ENCODE data around the gene LPIN1. TPM values are rescaled to one million over a fixed set of nuclear protein-coding genes. Genes with fewer than 3 reads are reported as not detected.
"Not testable (repeated sequence)": the region's sequence is repeated elsewhere in the genome, so short reads cannot be mapped to it uniquely, and the experiment has no call there.

Gene LPIN1
- polyA plus RNA-seq, 1 donor from 2014 or later: 17.3 TPM

DNA sequence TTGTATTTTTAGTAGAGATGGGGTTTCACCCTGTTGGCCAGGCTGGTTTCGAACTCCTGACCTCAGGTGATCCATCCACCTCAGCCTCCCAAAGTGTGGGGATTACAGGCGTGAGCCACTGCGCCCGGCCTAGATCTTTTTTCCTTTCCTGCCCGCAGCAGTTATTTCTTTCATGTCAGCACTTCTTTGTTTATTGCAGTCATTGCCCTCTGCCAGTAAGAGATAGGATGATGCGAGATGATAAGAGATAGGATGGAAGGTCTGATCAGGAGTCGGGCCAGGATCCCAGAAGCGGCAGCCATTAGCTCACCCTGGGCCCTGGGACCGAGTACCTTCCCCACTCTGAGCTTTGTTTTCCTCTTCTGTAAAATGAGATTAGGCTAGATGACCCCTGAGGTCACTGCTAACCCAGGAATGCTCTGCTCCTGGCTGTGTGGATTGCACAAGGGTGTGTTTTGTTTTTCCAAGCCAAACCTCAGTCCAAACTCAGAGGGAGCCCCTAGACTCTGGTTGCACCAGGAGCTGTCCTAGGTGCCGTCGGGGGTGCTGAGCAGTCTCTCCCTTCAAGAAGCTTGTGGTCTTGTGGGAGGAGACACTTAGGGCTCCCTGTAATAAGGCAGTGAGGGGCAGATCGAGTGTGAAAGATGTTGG lies 63.3 kb downstream of the LPIN1 start:
- Mint-ChIP-seq H3K9me3 (no peaks in the 10 kb centered on the region), H3K4me1 (peaks cover 0 to 4% (median 0%) of the 10 kb centered on the region in 3 donors), H3K27ac (peak overlapping the region in 1 of 3 donors; percentile 67), H3K36me3 (peaks cover 18% of the 10 kb centered on the region), H3K27me3 (no peaks in the 10 kb centered on the region), H3K4me3 (peak overlapping the region in 1 of 4 donors; percentile 54)

- Mint-ChIP-seq H3K27ac (no peak overlapping the region), H3K4me1 (peaks cover 0 to 4% (median 0%) of the 10 kb centered on the region in 3 donors), H3K27me3 (no peaks in the 10 kb centered on the region), H3K9me3 (no peaks in the 10 kb centered on the region), H3K4me3 (no peak overlapping the region), H3K36me3 (peaks cover 24% of the 10 kb centered on the region)
Observed at GRCh38 chr2:11810237-11810977, 64.0 kb downstream of the LPIN1 start.

DNA sequence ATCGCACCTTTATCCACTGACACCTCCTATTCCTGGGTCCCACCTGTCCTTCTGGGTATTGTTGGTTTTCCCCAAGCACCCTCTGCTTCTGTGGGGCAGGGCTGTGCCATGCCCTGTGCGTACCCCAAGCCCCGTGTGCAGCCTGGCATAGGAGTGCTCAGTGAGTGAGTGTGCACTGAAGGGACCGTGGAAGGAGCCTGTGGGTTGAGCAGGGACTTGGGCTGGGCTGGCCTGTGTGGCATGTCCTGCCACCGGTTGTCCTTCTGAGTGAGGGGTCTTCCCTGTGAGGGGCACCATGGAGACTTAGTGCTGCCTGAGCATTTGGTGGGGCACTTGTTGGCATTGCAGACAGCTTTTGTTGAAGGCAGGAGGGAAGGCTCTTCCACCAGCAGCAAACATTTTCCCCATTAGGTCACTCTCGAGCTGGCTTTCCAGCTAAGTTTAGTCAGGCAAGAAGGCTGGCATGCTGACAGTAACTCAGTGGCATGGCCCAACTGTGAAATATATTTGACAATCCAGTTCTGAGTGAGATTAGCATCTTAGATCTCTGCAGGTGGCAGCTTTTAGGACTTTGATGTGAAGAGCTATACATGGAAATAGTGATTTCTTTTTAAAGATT lies 64.7 kb downstream of the LPIN1 start:
- Mint-ChIP-seq H3K27ac (no peak overlapping the region), H3K4me3 (no peak overlapping the region)

DNA sequence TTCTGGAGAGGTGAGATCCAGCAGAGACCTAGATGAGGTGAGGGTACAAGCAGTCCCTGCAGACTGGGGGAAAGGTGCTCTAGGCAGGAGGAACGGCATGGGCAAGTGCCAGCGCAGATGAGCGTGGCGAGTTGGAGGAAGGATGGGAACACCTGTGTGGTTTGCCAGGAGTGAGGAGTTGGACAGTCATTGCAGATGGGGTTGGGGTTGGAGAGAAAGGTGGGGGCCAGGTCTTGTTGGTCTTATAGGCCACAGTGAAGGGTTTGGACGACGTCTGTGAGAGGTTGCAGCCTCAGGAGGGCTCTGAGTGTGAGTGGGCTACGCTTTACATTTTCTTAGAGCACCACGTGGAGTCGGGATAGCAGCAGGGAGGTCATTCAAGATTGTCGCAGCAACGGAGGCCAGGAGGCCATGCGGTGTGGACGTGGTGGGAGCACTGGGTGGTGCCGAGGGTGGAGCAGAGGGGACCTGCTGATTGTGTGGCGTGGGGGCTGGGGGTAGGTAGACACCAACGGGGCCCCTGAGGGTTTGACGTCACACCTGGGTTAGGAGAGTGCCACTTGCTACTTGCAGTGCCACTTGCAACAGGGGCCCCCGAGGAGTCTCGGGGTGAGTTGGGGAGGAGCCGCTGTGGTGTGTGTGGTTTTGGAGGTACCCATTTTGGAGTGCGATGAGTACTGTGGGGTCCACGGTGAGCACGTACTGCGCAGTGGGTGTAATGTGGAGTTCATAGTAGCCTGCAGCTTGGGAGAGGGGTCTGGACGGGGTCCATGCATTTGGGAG lies 66.2 kb downstream of the LPIN1 start:
- Mint-ChIP-seq H3K27ac (no peak overlapping the region), H3K4me1 (peaks cover 0 to 4% (median 0%) of the 10 kb centered on the region in 3 donors), H3K4me3 (no peak overlapping the region), H3K9me3 (no peaks in the 10 kb centered on the region), H3K27me3 (no peaks in the 10 kb centered on the region), H3K36me3 (peaks cover 30% of the 10 kb centered on the region)

More for the DNA sequence above, 64.7 kb downstream of the LPIN1 start:
- peaks cover 0 to 4% (median 0%) of the 10 kb centered on the region in 3 donors for H3K4me1 Mint-ChIP-seq
- H3K27me3 Mint-ChIP-seq: no peaks in the 10 kb centered on the region
- peaks cover 27% of the 10 kb centered on the region for H3K36me3 Mint-ChIP-seq
- H3K9me3 Mint-ChIP-seq: no peaks in the 10 kb centered on the region

GRCh38 chr2:11813345-11813744 lies 66.9 kb downstream of the LPIN1 start:
- H3K36me3 Mint-ChIP-seq: peaks cover 30% of the 10 kb centered on the region
- H3K4me1 Mint-ChIP-seq, H3K27me3 Mint-ChIP-seq, H3K4me3 Mint-ChIP-seq, H3K27ac Mint-ChIP-seq, H3K9me3 Mint-ChIP-seq: not testable (repeated sequence)

GRCh38 chr2:11813951-11814350 lies 67.5 kb downstream of the LPIN1 start:
- Mint-ChIP-seq H3K4me3 (no peak overlapping the region), H3K36me3 (peaks cover 30% of the 10 kb centered on the region), H3K9me3 (no peaks in the 10 kb centered on the region), H3K4me1 (peaks cover 0 to 4% (median 0%) of the 10 kb centered on the region in 3 donors), H3K27me3 (no peaks in the 10 kb centered on the region), H3K27ac (no peak overlapping the region)

DNA sequence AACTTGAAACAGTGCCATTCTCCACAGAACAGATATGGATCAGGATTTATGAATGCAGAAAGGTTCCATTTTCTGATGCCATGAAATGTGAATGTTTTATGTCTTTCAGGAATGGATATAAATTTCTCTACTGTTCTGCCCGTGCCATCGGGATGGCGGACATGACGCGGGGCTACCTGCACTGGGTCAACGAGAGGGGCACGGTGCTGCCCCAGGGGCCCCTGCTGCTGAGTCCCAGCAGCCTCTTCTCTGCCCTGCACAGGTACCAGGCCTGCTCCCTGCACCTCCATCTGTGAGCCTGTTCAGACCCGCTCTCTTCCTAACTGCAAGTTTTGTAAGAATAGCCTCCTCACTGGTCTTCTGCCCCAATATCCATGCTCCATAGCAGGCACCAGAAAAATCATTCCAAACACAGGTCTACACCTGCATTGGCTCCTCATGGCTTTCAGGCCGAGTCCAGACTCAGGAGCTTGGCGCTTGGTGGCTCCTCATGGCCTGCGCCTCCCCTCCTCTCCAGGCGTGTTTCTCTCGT lies 68.6 kb downstream of the LPIN1 start:
- H3K27ac Mint-ChIP-seq: peak overlapping the region in 2 of 3 donors; percentile 0 to 85
- H3K9me3 Mint-ChIP-seq: no peaks in the 10 kb centered on the region
- H3K27me3 Mint-ChIP-seq: no peaks in the 10 kb centered on the region
- no peak overlapping the region for H3K4me3 Mint-ChIP-seq
- H3K4me1 Mint-ChIP-seq: peaks cover 0 to 4% (median 0%) of the 10 kb centered on the region in 3 donors
- H3K36me3 Mint-ChIP-seq: peaks cover 33% of the 10 kb centered on the region

DNA sequence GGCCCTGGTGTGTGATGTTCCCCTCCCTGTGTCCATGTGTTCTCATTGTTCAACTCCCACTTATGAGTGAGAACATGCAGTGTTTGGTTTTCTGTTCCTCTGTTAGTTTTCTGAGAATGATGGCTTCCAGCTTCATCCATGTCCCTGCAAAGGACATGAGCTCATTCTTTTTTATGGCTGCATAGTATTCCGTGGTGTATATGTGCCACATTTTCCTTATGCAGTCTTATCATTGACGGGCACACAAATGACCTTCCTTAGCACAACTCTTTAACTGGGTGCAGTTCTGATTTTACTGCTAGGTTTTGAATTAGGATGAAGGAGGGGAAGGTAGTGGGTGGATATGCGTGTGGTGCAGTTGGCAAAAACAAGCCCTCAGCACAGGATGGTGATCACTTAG lies 70.5 kb downstream of the LPIN1 start:
- not testable (repeated sequence) for H3K27ac Mint-ChIP-seq, H3K9me3 Mint-ChIP-seq, H3K27me3 Mint-ChIP-seq, H3K4me3 Mint-ChIP-seq, H3K4me1 Mint-ChIP-seq
- peaks cover 31% of the 10 kb centered on the region for H3K36me3 Mint-ChIP-seq

GRCh38 chr2:11819235-11819729 lies 72.8 kb downstream of the LPIN1 start:
- no peak overlapping the region for H3K4me3 Mint-ChIP-seq
- peaks cover 3 to 9% (median 5%) of the 10 kb centered on the region in 3 donors for H3K4me1 Mint-ChIP-seq
- no peak overlapping the region for H3K27ac Mint-ChIP-seq
- H3K36me3 Mint-ChIP-seq: peaks cover 20% of the 10 kb centered on the region
- no peaks in the 10 kb centered on the region for H3K27me3 Mint-ChIP-seq
- no peaks in the 10 kb centered on the region for H3K9me3 Mint-ChIP-seq

DNA sequence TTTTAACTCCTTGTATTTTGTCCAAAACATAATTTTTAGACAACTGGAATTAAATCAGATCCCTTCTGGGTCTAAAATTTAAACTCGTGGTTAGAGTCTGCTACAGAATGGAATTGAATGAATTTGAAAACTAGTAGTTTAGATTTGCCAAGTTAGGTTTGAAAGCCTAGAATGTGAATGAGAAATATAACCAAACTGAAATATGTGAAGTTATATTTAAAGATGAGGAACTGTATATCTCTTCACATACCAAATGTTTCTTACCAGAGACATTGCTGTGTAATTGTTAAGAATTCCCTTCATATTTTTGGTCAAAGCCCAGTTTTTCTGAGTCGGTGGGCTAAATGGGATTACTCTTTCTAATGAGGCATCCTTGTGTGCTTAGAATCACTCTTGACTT lies 74.2 kb downstream of the LPIN1 start:
- peaks cover 7% of the 10 kb centered on the region for H3K36me3 Mint-ChIP-seq
- no peaks in the 10 kb centered on the region for H3K9me3 Mint-ChIP-seq
- H3K27me3 Mint-ChIP-seq: no peaks in the 10 kb centered on the region
- H3K27ac Mint-ChIP-seq: no peak overlapping the region
- H3K4me3 Mint-ChIP-seq: no peak overlapping the region
- H3K4me1 Mint-ChIP-seq: peaks cover 3 to 9% (median 5%) of the 10 kb centered on the region in 3 donors

DNA sequence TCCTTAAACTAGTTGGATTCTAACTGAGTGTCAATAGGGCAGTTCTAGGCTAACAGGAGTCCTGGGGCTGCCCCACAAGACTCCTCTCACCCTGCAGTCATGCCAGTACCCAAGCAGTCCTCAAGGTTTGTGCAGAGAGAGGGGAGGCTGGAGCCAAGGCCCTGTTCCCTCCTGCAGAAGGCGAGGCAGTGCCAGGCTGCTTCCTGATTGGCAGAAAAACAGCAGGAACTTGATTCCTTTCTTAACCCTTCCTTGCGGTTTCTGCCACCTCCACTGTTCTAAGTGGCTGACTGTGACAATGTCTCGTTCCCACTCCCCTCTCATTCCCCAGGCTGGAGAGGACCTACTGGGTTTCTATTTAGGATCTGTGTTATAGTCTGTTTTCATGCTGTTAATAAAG lies 75.3 kb downstream of the LPIN1 start:
- Mint-ChIP-seq H3K9me3 (no peaks in the 10 kb centered on the region), H3K27me3 (no peaks in the 10 kb centered on the region), H3K4me3 (no peak overlapping the region), H3K4me1 (peaks cover 3 to 9% (median 5%) of the 10 kb centered on the region in 3 donors), H3K27ac (no peak overlapping the region), H3K36me3 (peaks cover 7% of the 10 kb centered on the region)

- not testable (repeated sequence) for H3K4me1 Mint-ChIP-seq, H3K9me3 Mint-ChIP-seq, H3K4me3 Mint-ChIP-seq, H3K27ac Mint-ChIP-seq, H3K36me3 Mint-ChIP-seq, H3K27me3 Mint-ChIP-seq
Observed at GRCh38 chr2:11822359-11822745, 75.9 kb downstream of the LPIN1 start.

DNA sequence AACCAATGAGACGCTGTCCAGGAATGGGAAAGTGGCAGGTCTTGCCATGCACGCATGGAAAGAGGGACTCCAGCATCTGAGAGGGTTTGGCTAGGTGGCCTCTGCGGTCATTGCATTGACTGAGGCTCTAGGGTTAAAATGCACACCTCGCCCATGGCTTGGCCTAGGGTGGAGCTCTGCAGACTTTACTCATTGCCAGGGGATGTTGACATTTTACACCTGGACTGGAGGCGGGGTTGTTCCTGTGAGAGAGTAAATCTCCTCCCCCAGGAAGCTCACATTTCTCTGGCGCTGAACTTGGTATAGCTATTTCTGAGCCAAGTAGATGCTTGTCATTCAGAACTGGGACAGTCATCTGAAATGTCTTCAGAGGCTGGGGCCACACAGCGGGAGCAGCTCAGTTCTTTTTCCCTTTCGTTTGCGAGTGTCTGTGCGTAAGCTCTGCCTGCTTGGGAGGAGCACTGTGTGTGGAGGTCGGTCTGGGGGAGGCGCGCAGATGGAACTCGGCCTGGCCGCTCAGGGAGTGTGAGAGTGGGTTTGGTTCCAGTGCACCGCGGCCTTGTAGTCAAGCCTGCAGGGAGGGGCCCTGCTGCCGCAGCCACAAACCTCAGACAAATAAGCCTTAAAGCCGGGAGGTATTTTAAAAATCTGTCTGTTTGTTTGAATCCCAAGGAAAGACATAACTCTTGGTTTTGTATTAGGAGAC lies 76.5 kb downstream of the LPIN1 start:
- Mint-ChIP-seq H3K4me3 (peak overlapping the region in 2 of 4 donors; percentile 66 to 76), H3K4me1 (peaks cover 5 to 9% (median 6%) of the 10 kb centered on the region in 3 donors), H3K27me3 (no peaks in the 10 kb centered on the region), H3K27ac (peak overlapping the region in 1 of 3 donors; percentile 70), H3K9me3 (no peaks in the 10 kb centered on the region), H3K36me3 (peaks cover 3% of the 10 kb centered on the region)

All from IgD-negative memory B cell (primary cell).